K562 (cell line): Measurements from ENCODE around the gene SPATA16. TPM values are rescaled to one million over a fixed set of nuclear protein-coding genes. Genes with fewer than 3 reads are reported as not detected.

Source experiments
- ATAC-seq: fragments of 200-7000 bp; cut with Tn5 transposase; 3 replicates; pipeline ENCODE4 v1.9.1; 2020; ENCODE audit warnings: moderate library complexity
- BruUV-seq: library from RNA; stranded (reverse); fragments of 400-500 nt; replicated peaks from 2 replicates; lab custom pipeline; 2021; lab: Mats Ljungman, UMichigan
- CTCF ChIA-PET: fragments of 300-600 bp; formaldehyde crosslinking; extraction: SDS; loops from one replicate; lab custom pipeline; 2021; ENCODE audit warnings: low intra/inter-chr PET ratio; lab: Yijun Ruan, JAX
- POLR2A ChIA-PET: fragments of 300-600, 350-650 bp; sonication (Branson Sonifier 250); formaldehyde crosslinking; extraction: SDS; loops from one replicate; lab custom pipeline; 2021; ENCODE audit warnings: antibody characterized with exemption, inconsistent platforms; lab: Yijun Ruan, JAX
- DNase-seq, 4 experiments: peaks; one replicate each; pipeline versions ENCODE4 v3.0.0 to v3.0.0-alpha.2; 2011 to 2018; ENCODE audit warnings: low spot score in 3 of 4, mixed read lengths in 3 of 4; ENCODE audit errors: extremely low read depth in 1 of 4
- FAIRE-seq: peaks from 2 replicates; lab custom pipeline; 2011; peaks lifted over from hg19 to GRCh38; lab: Jason Lieb, UNC
- H2AFZ ChIP-seq: 2 replicates; pipeline ENCODE4 v1.6.0; 2011; ENCODE audit warnings: low read depth, low read length, control low read depth, inconsistent platforms
- H3K27ac ChIP-seq: fragments of 200-600 bp; 3 replicates; pipeline ENCODE4 v1.8.0; 2011; ENCODE audit warnings: low read depth, mild to moderate bottlenecking, control low read depth, inconsistent platforms, low read length, moderate library complexity, mixed read lengths; ENCODE audit errors: extremely low read depth
- H3K27me3 ChIP-seq, 2 experiments: fragments of 300-600 bp in 1 of 2; 2 replicates in 1 of 2; 3 replicates in 1 of 2; pipeline versions ENCODE4 v1.6.0 to v1.8.0; 2011; ENCODE audit warnings: inconsistent platforms in 2 of 2, low read length in 2 of 2, mild to moderate bottlenecking in 1 of 2, mixed read lengths in 1 of 2, moderate library complexity in 1 of 2; ENCODE audit not compliant: control insufficient read depth in 2 of 2, insufficient read depth in 2 of 2
- H3K36me3 ChIP-seq: fragments of 300-600 bp; 3 replicates; pipeline ENCODE4 v1.8.0; 2011; ENCODE audit warnings: mild to moderate bottlenecking, low read length, inconsistent platforms; ENCODE audit not compliant: control insufficient read depth, insufficient read depth
- H3K4me1 ChIP-seq, 2 experiments: fragments of 200-600 bp in 1 of 2; replicated peaks in 1 of 2; 2 replicates in 1 of 2; 3 replicates in 1 of 2; pipeline versions ENCODE4 v1.5.1 to v1.8.0; 2011; ENCODE audit warnings: inconsistent platforms in 2 of 2, low read length in 2 of 2, mild to moderate bottlenecking in 1 of 2, mixed read lengths in 1 of 2, moderate library complexity in 1 of 2; ENCODE audit not compliant: control insufficient read depth in 2 of 2, insufficient read depth in 2 of 2
- H3K4me2 ChIP-seq: 2 replicates; pipeline ENCODE4 v1.6.1; 2011; ENCODE audit warnings: low read length, control low read depth, inconsistent platforms, mixed read lengths; ENCODE audit not compliant: insufficient read depth
- H3K4me3 ChIP-seq: fragments of 200-600 bp; sonication (generic), shearing (Covaris generic); 2 replicates; pipeline ENCODE4 v1.5.1; 2016; ENCODE audit warnings: control low read depth, inconsistent platforms
- H3K79me2 ChIP-seq: fragments of 200-600 bp; 3 replicates; pipeline ENCODE4 v1.8.0; 2011; ENCODE audit warnings: low read length, inconsistent platforms; ENCODE audit not compliant: control insufficient read depth, insufficient read depth
- H3K9ac ChIP-seq, 2 experiments: 2 replicates each; pipeline versions ENCODE4 v1.6.0 to v1.6.1; 2011; ENCODE audit warnings: low read depth in 2 of 2, low read length in 2 of 2, control low read depth in 1 of 2, inconsistent platforms in 1 of 2, mild to moderate bottlenecking in 1 of 2, mixed read lengths in 1 of 2; ENCODE audit not compliant: insufficient read depth in 1 of 2
- H3K9me1 ChIP-seq: one replicate; pipeline ENCODE4 v1.6.0; 2011; ENCODE audit warnings: inconsistent platforms, mild to moderate bottlenecking, low read length, moderate library complexity; ENCODE audit not compliant: control insufficient read depth, insufficient read depth
- H3K9me3 ChIP-seq: replicated peaks from 2 replicates; pipeline ENCODE4 v1.5.1; 2011; ENCODE audit warnings: low read depth, low read length, inconsistent platforms; ENCODE audit not compliant: control insufficient read depth, insufficient read depth
- H4K20me1 ChIP-seq: replicated peaks from 2 replicates; pipeline ENCODE4 v1.6.1; 2011; ENCODE audit warnings: low read length, inconsistent platforms, mixed read lengths; ENCODE audit not compliant: control insufficient read depth, insufficient read depth
- MCM2 ChIP-seq: fragments of 450-650 bp; IDR thresholded peaks from 2 replicates; pipeline ENCODE4 v1.6.1; 2017; ENCODE audit warnings: low read depth, mild to moderate bottlenecking
- RBM25 ChIP-seq: fragments of 200-400 bp; formaldehyde crosslinking; IDR thresholded peaks from 2 replicates; pipeline ENCODE4 v1.6.1; 2018; ENCODE audit warnings: low read length, low read depth, moderate library complexity; ENCODE audit not compliant: severe bottlenecking
- SMARCE1 ChIP-seq: fragments of 450-650 bp; IDR thresholded peaks from 2 replicates; pipeline ENCODE4 v1.7.1; 2016; ENCODE audit warnings: mild to moderate bottlenecking
- ZBTB26 ChIP-seq: fragments of 450-650 bp; formaldehyde crosslinking; IDR thresholded peaks from 2 replicates; pipeline ENCODE4 v1.4.0; 2022; ENCODE audit warnings: missing genetic modification characterization
- ZNF316 ChIP-seq: fragments of 450-650 bp; IDR thresholded peaks from 2 replicates; pipeline ENCODE4 v1.6.1; 2016
- ZNF444 ChIP-seq: fragments of 250-450 bp; sonication (Bioruptor Pico); IDR thresholded peaks from 2 replicates; pipeline ENCODE4 v1.4.0; 2020; ENCODE audit warnings: mild to moderate bottlenecking, moderate library complexity
- WGBS: fragments of 100-300 bp; shearing (Covaris generic); methylation state at CpG from one replicate; pipeline ENCODE4 v1.1.6; 2016; ENCODE audit warnings: low coverage, mixed read lengths; ENCODE audit not compliant: insufficient coverage; ENCODE audit errors: missing lambda C conversion rate; 5-methylcytosine and 5-hydroxymethylcytosine counted together
- in situ Hi-C: fragments of 300-500 bp; cut with MboI; formaldehyde crosslinking; loops from 4 replicates; pipeline ENCODE4 v1.15.0; 2018; ENCODE audit warnings: inconsistent platforms, mixed read lengths
- intact Hi-C: fragments of 100-400 bp; cut with micrococcal nuclease; formaldehyde crosslinking; loops from 2 replicates; pipeline ENCODE4 v1.14.2; 2022
- polyA plus RNA-seq, 8 experiments: library from polyadenylated mRNA; depleted of rRNA in 4 of 8; stranded (reverse) in 5 of 8; unstranded in 3 of 8; fragments of >200 nt; fragmentation: Nextera tagmentation in 2 of 8; fragmentation: Illumina TruSeq in 1 of 8; extraction: Ambion mirVana in 2 of 8; extraction: Trizol in 1 of 8; gene quantifications; 2 replicates each; pipeline versions ENCODE4 v1.2.1 to v1.2.3, GENCODE V29; 2011 to 2014; ENCODE audit warnings: inconsistent platforms in 1 of 8, missing spikeins in 1 of 8
- total RNA-seq, 7 experiments: library from RNA; depleted of rRNA in 6 of 7; stranded (reverse); fragments of >200 nt in 6 of 7; fragmentation: Illumina TruSeq in 2 of 7; extraction: Trizol in 2 of 7; gene quantifications; 2 replicates each; pipeline versions ENCODE4 v1.2.1 to v1.2.3, GENCODE V29; 2011 to 2021; ENCODE audit warnings: low replicate concordance in 1 of 7

Gene SPATA16
- total and polyA plus RNA-seq, 9 of the 15 experiments (the other 6 are each of a cell fraction or from before 2014, with no cell fraction given), result not detected

DNA sequence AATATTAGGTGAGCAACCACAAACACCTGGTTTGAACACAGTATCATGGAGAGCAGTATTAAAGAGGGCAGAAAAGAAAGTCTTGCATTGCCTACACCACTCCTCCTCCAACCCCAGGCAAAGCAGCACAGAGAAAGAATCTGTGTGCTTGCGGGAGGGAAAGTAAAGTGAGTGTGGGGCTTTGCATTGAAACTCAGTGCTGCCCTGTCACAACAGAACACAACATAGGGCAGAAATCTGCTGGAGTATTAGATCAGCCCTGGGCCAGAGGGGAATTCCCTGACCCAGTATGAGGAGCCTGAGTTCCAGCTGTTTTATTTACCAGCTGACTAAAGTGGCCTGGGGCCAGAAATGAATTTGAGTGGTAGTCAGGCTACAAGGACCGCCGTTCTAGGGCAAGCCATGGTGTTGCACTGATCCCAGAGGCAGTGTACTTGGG lies 75.5 kb downstream of the SPATA16 start:
- H3K27me3 ChIP-seq, result no peaks in the 10 kb centered on the region
- no peaks in the 10 kb centered on the region for H3K4me1 ChIP-seq
- H3K4me2 ChIP-seq, result no peak overlapping the region
- H3K4me3 ChIP-seq, result no peak overlapping the region
- no peaks in the 10 kb centered on the region for H3K9me3 ChIP-seq
- 9% methylated on average over 3 of the region's 3 CpGs for WGBS
- POLR2A ChIA-PET, result no interaction called here
- DNase-seq, result no peak
- intact Hi-C loops, result no loop called here
- no TSS peak for BruUV-seq
- H2AFZ ChIP-seq, result peak overlapping the region; percentile 51; the same call in 1 of the 2 replicates
- ATAC-seq, result peak; percentile 32; the same call in 2 of the 3 replicates
- CTCF ChIA-PET, result no interaction called here
- H3K9ac ChIP-seq, result no peak overlapping the region
- no peaks in the 10 kb centered on the region for H3K79me2 ChIP-seq
- FAIRE-seq, result no peak
- H3K36me3 ChIP-seq, result no peaks in the 10 kb centered on the region
- in situ Hi-C loops, result no loop called here
- no peak overlapping the region for H3K27ac ChIP-seq
- no peak for TF ChIP-seq MCM2
- no peak for TF ChIP-seq ZNF444 (CRISPR knock-in tag)
- TF ChIP-seq SMARCE1, result no peak
- TF ChIP-seq RBM25, result no peak
- no peaks in the 10 kb centered on the region for H4K20me1 ChIP-seq
- no peaks in the 10 kb centered on the region for H3K9me1 ChIP-seq

GRCh38 chr3:173064631-173065030 lies 76.4 kb downstream of the SPATA16 start:
- ChIA-PET POLR2A (interaction anchor here (0.7 kb wide), 1 partner anchor 22 kb away, joined by 3 read pairs; no protein-coding TSS in a partner anchor), CTCF (no interaction called here)
- intact Hi-C loops (no loop called here), in situ Hi-C loops (no loop called here)
- DNase-seq, result no peak
- TF ChIP-seq ZNF316, result peak; percentile 24; the same call in 1 of the 2 replicates
- no peak for TF ChIP-seq ZBTB26 (CRISPR knock-in tag)
- no peaks in the 10 kb centered on the region for H3K4me1 ChIP-seq
- H3K9me1 ChIP-seq, result no peaks in the 10 kb centered on the region
- H3K27ac ChIP-seq, result no peak overlapping the region
- H3K9me3 ChIP-seq, result no peaks in the 10 kb centered on the region
- 0% methylated on average over 1 of the region's 1 CpG for WGBS
- H2AFZ ChIP-seq, result no peak overlapping the region
- no peak for ATAC-seq
- no peaks in the 10 kb centered on the region for H3K36me3 ChIP-seq
- H3K9ac ChIP-seq, result no peak overlapping the region
- H3K27me3 ChIP-seq, result no peaks in the 10 kb centered on the region
- H3K4me3 ChIP-seq, result no peak overlapping the region
- no peaks in the 10 kb centered on the region for H3K79me2 ChIP-seq
- no peak overlapping the region for H3K4me2 ChIP-seq
- FAIRE-seq, result no peak
- no TSS peak for BruUV-seq
- no peaks in the 10 kb centered on the region for H4K20me1 ChIP-seq
